Peyer's patch (tissue), 4 donors: ENCODE data around the gene ANKEF1. TPM values are rescaled to one million over a fixed set of nuclear protein-coding genes. Genes with fewer than 3 reads are reported as not detected.

ENCODE experiments used
- DNase-seq, 3 donors: peaks; one replicate each; pipeline ENCODE4 v3.0.0-alpha.2; 2017 to 2019
- H3K27ac ChIP-seq, 4 donors: fragments of 200-600 bp; sonication (generic); one replicate each; pipeline ENCODE4 v1.5.1; 2016 to 2019
- H3K27me3 ChIP-seq, 2 donors: fragments of 200-600 bp; sonication (generic); one replicate each; pipeline ENCODE4 v1.5.1; 2019
- H3K36me3 ChIP-seq, 3 donors: fragments of 200-600 bp; sonication (generic); one replicate each; pipeline ENCODE4 v1.5.1; 2016 to 2019
- H3K4me1 ChIP-seq, 4 donors: fragments of 200-600 bp; sonication (generic); one replicate each; pipeline ENCODE4 v1.5.1; 2016 to 2019
- H3K4me3 ChIP-seq, 4 donors: fragments of 200-600 bp; sonication (generic); 1 replicate in 3 of 4; 2 replicates in 1 of 4; pipeline ENCODE4 v1.5.1; 2016 to 2019; ENCODE audit warnings: mild to moderate bottlenecking in 1 of 4
- H3K9me3 ChIP-seq, 4 donors: fragments of 200-600 bp; sonication (generic); one replicate each; pipeline ENCODE4 v1.5.1; 2016 to 2019; ENCODE audit warnings: mild to moderate bottlenecking in 1 of 4
- CTCF ChIP-seq, 6 experiments: fragments of 450-650 bp in 4 of 6; fragments of 200-600 bp in 2 of 6; sonication (generic) in 1 of 6; IDR thresholded peaks; one replicate each; pipeline ENCODE4 v1.5.1; 2017 to 2019; ENCODE audit warnings: antibody characterized with exemption in 6 of 6, mild to moderate bottlenecking in 3 of 6, moderate library complexity in 1 of 6
- POLR2A ChIP-seq, 2 donors: fragments of 450-650 bp; IDR thresholded peaks; one replicate each; pipeline ENCODE4 v1.5.1; 2017; ENCODE audit warnings: antibody characterized with exemption in 2 of 2, mild to moderate bottlenecking in 2 of 2, moderate library complexity in 2 of 2
- total RNA-seq, 4 donors: library from RNA; depleted of rRNA; stranded (reverse); fragments of >200 nt; gene quantifications; one replicate each; pipeline ENCODE4 v1.1.0, GENCODE V29; 2016

The ANKEF1 gene
- total RNA-seq, 4 donors from 2014 or later: 3.3 to 10.2 (median 4.4) TPM

- no peak for DNase-seq
- no peaks in the 10 kb centered on the region for H3K4me1 ChIP-seq
- TF ChIP-seq CTCF (IDR thresholded peaks at IDR 0.05) (no peak), POLR2A (IDR thresholded peaks at IDR 0.05) (no peak)
Measured at GRCh38 chr20:10074513-10074912, 39.7 kb downstream of the ANKEF1 start.

GRCh38 chr20:10075606-10076005 lies 40.8 kb downstream of the ANKEF1 start:
- no peaks in the 10 kb centered on the region for H3K36me3 ChIP-seq
- no peaks in the 10 kb centered on the region for H3K4me1 ChIP-seq
- no peak overlapping the region for H3K27ac ChIP-seq
- no peaks in the 10 kb centered on the region for H3K27me3 ChIP-seq
- H3K9me3 ChIP-seq: no peaks in the 10 kb centered on the region
- no peak overlapping the region for H3K4me3 ChIP-seq
- TF ChIP-seq POLR2A (IDR thresholded peaks at IDR 0.05) (no peak), CTCF (IDR thresholded peaks at IDR 0.05) (no peak)
- DNase-seq: no peak

More at GRCh38 chr20:10074513-10074912, 39.7 kb downstream of the ANKEF1 start:
- Histone ChIP-seq H3K27me3 (no peaks in the 10 kb centered on the region), H3K9me3 (no peaks in the 10 kb centered on the region), H3K36me3 (no peaks in the 10 kb centered on the region), H3K27ac (no peak overlapping the region), H3K4me3 (no peak overlapping the region)

- no peak for DNase-seq
- TF ChIP-seq POLR2A (IDR thresholded peaks at IDR 0.05) (no peak), CTCF (IDR thresholded peaks at IDR 0.05) (no peak)
- no peaks in the 10 kb centered on the region for H3K27me3 ChIP-seq
- H3K36me3 ChIP-seq: no peaks in the 10 kb centered on the region
- no peaks in the 10 kb centered on the region for H3K9me3 ChIP-seq
- no peaks in the 10 kb centered on the region for H3K4me1 ChIP-seq
- H3K27ac ChIP-seq: no peak overlapping the region
- no peak overlapping the region for H3K4me3 ChIP-seq
Measured at GRCh38 chr20:10076126-10077080, 41.6 kb downstream of the ANKEF1 start.

GRCh38 chr20:10077081-10077471 lies 42.3 kb downstream of the ANKEF1 start:
- TF ChIP-seq CTCF (IDR thresholded peaks at IDR 0.05) (peak in 2 of 6 experiments; percentile 11 to 17), POLR2A (IDR thresholded peaks at IDR 0.05) (no peak)
- H3K4me3 ChIP-seq: no peak overlapping the region
- no peak for DNase-seq
- no peak overlapping the region for H3K27ac ChIP-seq
- no peaks in the 10 kb centered on the region for H3K27me3 ChIP-seq
- H3K36me3 ChIP-seq: no peaks in the 10 kb centered on the region
- no peaks in the 10 kb centered on the region for H3K4me1 ChIP-seq
- no peaks in the 10 kb centered on the region for H3K9me3 ChIP-seq

- TF ChIP-seq CTCF (IDR thresholded peaks at IDR 0.05) (no peak), POLR2A (IDR thresholded peaks at IDR 0.05) (no peak)
- Histone ChIP-seq H3K36me3 (no peaks in the 10 kb centered on the region), H3K4me3 (no peak overlapping the region), H3K9me3 (no peaks in the 10 kb centered on the region), H3K27ac (no peak overlapping the region), H3K27me3 (no peaks in the 10 kb centered on the region), H3K4me1 (no peaks in the 10 kb centered on the region)
- no peak for DNase-seq
Measured at GRCh38 chr20:10077886-10078285, 43.1 kb downstream of the ANKEF1 start.
